ENCODE measurements around the gene SLC22A31.

SLC22A31 gene

GRCh38 chr16:89163297-89163696, 37.0 kb downstream of the SLC22A31 start:
- Histone ChIP-seq H3K27me3 (peaks cover 20% of the 10 kb centered on the region), H3K4me1 (peaks cover 7% of the 10 kb centered on the region), H3K4me3 (ENCODE audit: low read depth, low read length) (no peak overlapping the region), H3K36me3 (no peaks in the 10 kb centered on the region), H3K9me3 (no peaks in the 10 kb centered on the region)
- no peak for TF ChIP-seq CTCF (IDR thresholded peaks at IDR 0.05; ENCODE audit: low read depth, low read length)
- DNase-seq, result no peak

DNA sequence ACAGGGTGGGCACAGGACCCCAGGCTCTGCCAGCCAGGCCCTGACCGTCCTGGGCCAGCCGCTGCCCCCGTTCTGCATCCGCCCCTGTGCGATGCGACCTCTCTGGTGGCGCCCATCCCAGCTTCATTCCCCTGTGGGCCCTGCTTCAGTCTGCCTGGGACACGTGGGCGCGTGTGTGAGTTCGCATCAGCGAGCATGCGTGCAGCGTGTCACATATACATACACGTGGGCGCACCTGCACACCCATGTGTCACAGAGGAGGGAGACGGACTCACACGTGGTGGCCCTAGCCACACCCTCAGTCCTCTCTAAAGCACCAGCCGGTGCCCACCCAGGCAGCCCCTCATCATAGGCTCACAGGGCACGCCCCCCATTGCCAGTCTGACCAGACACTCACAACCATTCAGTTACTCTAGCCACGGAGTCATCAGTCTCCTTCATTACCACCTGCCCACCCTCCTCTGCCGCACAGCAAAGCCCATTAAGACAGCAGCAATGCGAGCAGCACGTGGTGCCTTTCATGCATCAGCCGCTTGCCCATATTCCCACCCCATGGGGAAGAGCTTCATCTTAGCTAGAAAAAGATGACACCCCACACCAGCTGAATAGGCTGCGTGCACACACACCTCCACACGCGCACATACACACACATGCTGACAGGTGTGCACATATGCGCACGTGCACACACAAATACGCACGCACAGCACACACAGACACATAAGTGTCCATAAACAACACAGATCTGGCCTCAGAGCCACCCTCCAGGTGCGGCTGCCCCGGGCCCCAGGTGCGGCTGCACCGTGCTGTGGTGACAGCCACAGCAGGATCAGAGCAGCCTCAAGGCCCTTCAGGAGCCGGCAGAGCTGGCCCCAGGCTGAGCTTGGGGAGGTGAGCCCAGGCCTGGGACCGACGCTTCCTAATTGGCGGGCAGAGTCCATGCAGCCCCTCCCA, 38.3 kb downstream of the SLC22A31 start:
- Histone ChIP-seq H3K4me3 (ENCODE audit: low read depth, low read length) (no peak overlapping the region), H3K36me3 (no peaks in the 10 kb centered on the region), H3K9me3 (no peaks in the 10 kb centered on the region), H3K4me1 (peaks cover 4% of the 10 kb centered on the region), H3K27me3 (peaks cover 13% of the 10 kb centered on the region; the same call in 1 of the 2 replicates)
- no peak for DNase-seq
- TF ChIP-seq CTCF (IDR thresholded peaks at IDR 0.05; ENCODE audit: low read depth, low read length), result no peak

- peaks cover 3% of the 10 kb centered on the region for H3K4me1 ChIP-seq
- H3K36me3 ChIP-seq, result no peaks in the 10 kb centered on the region
- H3K27me3 ChIP-seq, result peaks cover 9% of the 10 kb centered on the region; the same call in 1 of the 2 replicates
- DNase-seq, result no peak
- no peak for TF ChIP-seq CTCF (IDR thresholded peaks at IDR 0.05; ENCODE audit: low read depth, low read length)
- H3K9me3 ChIP-seq, result no peaks in the 10 kb centered on the region
- H3K4me3 ChIP-seq (ENCODE audit: low read depth, low read length), result no peak overlapping the region
Measured at GRCh38 chr16:89160977-89161701, 39.2 kb downstream of the SLC22A31 start.

GRCh38 chr16:89159850-89160354, 40.4 kb downstream of the SLC22A31 start:
- no peak for DNase-seq
- Histone ChIP-seq H3K4me1 (peaks cover 3% of the 10 kb centered on the region), H3K4me3 (ENCODE audit: low read depth, low read length) (no peak overlapping the region), H3K9me3 (no peaks in the 10 kb centered on the region), H3K27me3 (peaks cover 9% of the 10 kb centered on the region; the same call in 1 of the 2 replicates), H3K36me3 (no peaks in the 10 kb centered on the region)
- TF ChIP-seq CTCF (IDR thresholded peaks at IDR 0.05; ENCODE audit: low read depth, low read length), result no peak

DNA sequence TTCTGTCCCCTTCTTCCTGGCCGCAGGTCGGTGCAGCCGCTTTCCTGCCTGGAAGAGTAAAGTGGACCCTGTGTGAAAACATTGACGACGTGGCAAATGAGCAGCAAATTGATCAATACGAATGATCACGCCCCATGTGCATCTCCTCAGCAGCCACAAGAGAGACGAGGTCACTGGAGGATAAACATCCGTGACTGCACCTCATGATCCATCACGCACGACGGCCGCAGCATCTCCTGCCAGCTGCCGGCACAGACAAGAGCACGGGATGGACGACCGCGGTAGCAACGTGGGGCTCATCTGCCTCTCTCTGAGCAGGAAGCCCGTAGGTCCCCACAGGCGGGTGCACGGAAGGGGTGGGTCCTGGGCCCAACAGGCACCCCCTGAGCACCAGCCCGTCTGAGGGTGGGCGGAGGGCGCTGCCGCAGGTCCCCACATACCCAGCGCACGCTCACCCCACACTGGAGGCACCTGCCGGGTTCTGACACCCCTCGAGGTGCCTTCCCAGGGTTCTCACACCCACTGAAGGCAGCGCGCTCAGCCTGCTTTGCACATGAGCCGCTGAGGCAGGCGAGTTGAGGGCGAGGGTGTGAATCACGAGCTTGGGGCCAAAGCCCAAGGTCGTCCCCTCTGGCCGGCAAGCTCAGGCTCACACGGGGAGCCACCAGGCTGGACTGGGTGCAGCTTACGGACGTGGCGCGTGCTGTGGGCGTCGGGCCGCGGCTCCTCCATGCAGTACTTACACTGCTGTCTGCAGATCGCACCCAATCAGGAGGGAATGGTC, 41.1 kb downstream of the SLC22A31 start:
- TF ChIP-seq CTCF (IDR thresholded peaks at IDR 0.05; ENCODE audit: low read depth, low read length), result no peak
- no peak for DNase-seq
- peaks cover 9% of the 10 kb centered on the region; the same call in 1 of the 2 replicates for H3K27me3 ChIP-seq

More for the DNA sequence above, 41.1 kb downstream of the SLC22A31 start:
- no peak overlapping the region for H3K4me3 ChIP-seq (ENCODE audit: low read depth, low read length)
- no peaks in the 10 kb centered on the region; the same call in 1 of the 2 replicates for H3K4me1 ChIP-seq
- H3K9me3 ChIP-seq, result no peaks in the 10 kb centered on the region
- no peaks in the 10 kb centered on the region for H3K36me3 ChIP-seq

Data from BE2C (cell line).